Panc1 (cell line): ENCODE measurements around the gene TMEM121. TPM values are rescaled to one million over a fixed set of nuclear protein-coding genes. Genes with fewer than 3 reads are reported as not detected.
"Not testable (repeated sequence)": the region's sequence is repeated elsewhere in the genome, so short reads cannot be mapped to it uniquely, and the experiment has no call there.

ENCODE experiments used
- ATAC-seq: fragments of 200-7000 bp; cut with Tn5 transposase; 2 replicates; pipeline ENCODE4 v1.9.1; 2020; ENCODE audit warnings: mild to moderate bottlenecking, moderate library complexity
- BruUV-seq: library from RNA; stranded (reverse); fragments of 400-500 nt; replicated peaks from 2 replicates; lab custom pipeline; 2021; lab: Mats Ljungman, UMichigan
- CTCF ChIA-PET: fragments of 300-600 bp; sonication (Branson Sonifier 250); formaldehyde crosslinking; loops from one replicate; lab custom pipeline; 2022; ENCODE audit warnings: antibody characterized with exemption; lab: Charles Lee
- POLR2A ChIA-PET: fragments of 300-600 bp; sonication (Branson Sonifier 250); formaldehyde crosslinking; loops from one replicate; lab custom pipeline; 2022; ENCODE audit warnings: antibody characterized with exemption; lab: Charles Lee
- DNase-seq: peaks from one replicate; pipeline ENCODE4 v3.0.0-alpha.2; 2010; ENCODE audit warnings: low read depth, low spot score
- H3K27ac ChIP-seq: 2 replicates; pipeline ENCODE4 v1.5.1; 2011; ENCODE audit warnings: mild to moderate bottlenecking, low read length, inconsistent platforms
- H3K27me3 ChIP-seq: fragments of 200-500 bp; sonication (Bioruptor generic); 2 replicates; pipeline ENCODE4 v1.6.0; 2014; ENCODE audit warnings: low read length, inconsistent platforms; ENCODE audit not compliant: control insufficient read depth, insufficient read depth
- H3K36me3 ChIP-seq: fragments of 200-500 bp; sonication (Bioruptor generic); 2 replicates; pipeline ENCODE4 v1.5.1; 2014; ENCODE audit warnings: inconsistent platforms, mild to moderate bottlenecking, low read length, moderate library complexity; ENCODE audit not compliant: control insufficient read depth, insufficient read depth
- H3K4me1 ChIP-seq: 2 replicates; pipeline ENCODE4 v1.5.1; 2011; ENCODE audit warnings: inconsistent platforms, mild to moderate bottlenecking, low read length, moderate library complexity; ENCODE audit not compliant: control insufficient read depth, insufficient read depth
- H3K4me3 ChIP-seq, 2 experiments: 2 replicates each; pipeline ENCODE4 v1.5.1; 2011 to 2012; ENCODE audit warnings: low read depth in 2 of 2, low read length in 2 of 2, mild to moderate bottlenecking in 2 of 2, inconsistent platforms in 1 of 2, moderate library complexity in 1 of 2
- H3K9me3 ChIP-seq: fragments of 200-500 bp; sonication (Bioruptor generic); 2 replicates; pipeline ENCODE4 v1.5.1; 2014; ENCODE audit warnings: low read depth, mild to moderate bottlenecking, inconsistent platforms, low read length, moderate library complexity; ENCODE audit not compliant: control insufficient read depth, insufficient read depth
- CTCF ChIP-seq: fragments of 450-650 bp; IDR thresholded peaks from 2 replicates; pipeline ENCODE4 v1.5.1; 2017; ENCODE audit warnings: mild to moderate bottlenecking
- POLR2AphosphoS5 ChIP-seq: IDR thresholded peaks from 2 replicates; pipeline ENCODE4 v1.6.1; 2012; ENCODE audit warnings: mild to moderate bottlenecking, low read depth, low read length, moderate library complexity
- REST ChIP-seq, 2 experiments: IDR thresholded peaks; 2 replicates each; pipeline ENCODE4 v1.6.1; 2011 to 2012; ENCODE audit warnings: low read depth in 2 of 2, control low read depth in 1 of 2, low read length in 1 of 2, mild to moderate bottlenecking in 1 of 2, moderate library complexity in 1 of 2; ENCODE audit not compliant: insufficient read depth in 1 of 2
- SIN3A ChIP-seq: IDR thresholded peaks from 2 replicates; pipeline ENCODE4 v1.6.1; 2012; ENCODE audit warnings: low read depth, mild to moderate bottlenecking, low read length, moderate library complexity, borderline replicate concordance; ENCODE audit not compliant: insufficient read depth
- TCF7L2 ChIP-seq: IDR thresholded peaks from 2 replicates; pipeline ENCODE4 v1.6.1; 2011; ENCODE audit warnings: mild to moderate bottlenecking, low read depth, low read length, inconsistent platforms
- in situ Hi-C: cut with HindIII; loops from 2 replicates; pipeline ENCODE4 v1.10.0; 2016; ENCODE audit warnings: low sequenced_read_pairs, low pct_unique_long_range_greater_than_20kb
- intact Hi-C: fragments of 100-400 bp; cut with micrococcal nuclease; formaldehyde crosslinking; loops from one replicate; pipeline ENCODE4 v1.10.0; 2022; ENCODE audit not compliant: unreplicated experiment
- total RNA-seq: library from RNA; stranded (reverse); gene quantifications from one replicate; pipeline ENCODE4 v1.2.1, GENCODE V29; 2021; ENCODE audit not compliant: unreplicated experiment

Gene TMEM121
- total RNA-seq, 1 experiment from 2014 or later, result 4.6 TPM

GRCh38 chr14:105554022-105554421 lies 27.6 kb downstream of the TMEM121 start:
- Histone ChIP-seq H3K27me3 (no peaks in the 10 kb centered on the region), H3K9me3 (no peaks in the 10 kb centered on the region), H3K4me3 (no peak overlapping the region), H3K4me1 (no peaks in the 10 kb centered on the region), H3K36me3 (no peaks in the 10 kb centered on the region), H3K27ac (no peak overlapping the region)
- in situ Hi-C loops, result no loop called here
- DNase-seq (no peak), ATAC-seq (no peak)
- ChIA-PET POLR2A (no interaction called here), CTCF (no interaction called here)
- intact Hi-C loops, result no loop called here
- no TSS peak for BruUV-seq
- TF ChIP-seq SIN3A, result no peak
- no peak for TF ChIP-seq POLR2AphosphoS5
- TF ChIP-seq REST (IDR thresholded peaks at IDR 0.05; ENCODE audit: insufficient read depth in 1 of 2, low read depth in 2 of 2, low read length in 1 of 2), result no peak
- TF ChIP-seq CTCF, result no peak
- TF ChIP-seq TCF7L2, result no peak

GRCh38 chr14:105554523-105554922 lies 28.1 kb downstream of the TMEM121 start:
- intact Hi-C loops, result no loop called here
- DNase-seq (no peak), ATAC-seq (no peak)
- POLR2A ChIA-PET, result no interaction called here
- CTCF ChIA-PET, result no interaction called here
- Histone ChIP-seq H3K27me3 (no peaks in the 10 kb centered on the region), H3K36me3 (no peaks in the 10 kb centered on the region), H3K27ac (no peak overlapping the region), H3K4me3 (no peak overlapping the region), H3K9me3 (no peaks in the 10 kb centered on the region), H3K4me1 (no peaks in the 10 kb centered on the region)
- in situ Hi-C loops, result no loop called here
- TF ChIP-seq CTCF (no peak), POLR2AphosphoS5 (no peak), REST (IDR thresholded peaks at IDR 0.05; ENCODE audit: insufficient read depth in 1 of 2, low read depth in 2 of 2, low read length in 1 of 2) (no peak), SIN3A (no peak), TCF7L2 (no peak)
- no TSS peak for BruUV-seq

- BruUV-seq, H3K36me3 ChIP-seq, in situ Hi-C loops, H3K27ac ChIP-seq, H3K4me1 ChIP-seq, intact Hi-C loops, CTCF ChIA-PET, H3K4me3 ChIP-seq, POLR2A ChIA-PET, H3K27me3 ChIP-seq, H3K9me3 ChIP-seq, DNase-seq, ATAC-seq: not testable (repeated sequence)
Observed at GRCh38 chr14:105557671-105558070, 31.3 kb downstream of the TMEM121 start.
